Stimulated activated CD8-positive, alpha-beta memory T cell treated with anti-CD3 and anti-CD28 coated beads, Interleukin-7, amount 100 ng/mL, for 4 hours (primary cell): ENCODE results near the gene PARD3B.

ENCODE experiments used
- DNase-seq, 2 donors: peaks; one replicate each; pipeline ENCODE4 v3.0.0-alpha.2; 2020; ENCODE audit warnings: low read depth in 2 of 2

The PARD3B gene

DNA sequence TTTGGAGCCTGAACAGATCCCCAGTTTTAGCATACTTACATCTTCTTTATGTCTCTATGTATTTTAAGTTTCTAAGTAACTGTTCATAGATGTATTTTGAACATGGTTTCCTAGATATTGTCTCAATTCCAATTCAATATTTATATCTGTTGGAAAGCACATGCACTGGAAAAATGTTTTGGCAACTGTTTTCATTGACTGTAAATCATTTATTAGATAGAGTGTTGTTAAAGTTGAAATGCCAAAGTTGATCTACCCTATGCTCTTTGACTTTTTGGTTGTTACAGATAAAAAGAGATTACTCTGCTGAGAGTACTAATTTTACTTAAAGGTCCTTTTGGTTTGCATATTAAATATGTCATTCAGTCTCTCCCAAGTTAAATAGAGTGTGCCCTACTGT lies 792.0 kb downstream of the PARD3B start:
- no peak for DNase-seq

GRCh38 chr2:205338156-205338555 lies 792.9 kb downstream of the PARD3B start:
- DNase-seq: no peak

GRCh38 chr2:205343103-205343502 lies 797.8 kb downstream of the PARD3B start:
- no peak for DNase-seq

DNA sequence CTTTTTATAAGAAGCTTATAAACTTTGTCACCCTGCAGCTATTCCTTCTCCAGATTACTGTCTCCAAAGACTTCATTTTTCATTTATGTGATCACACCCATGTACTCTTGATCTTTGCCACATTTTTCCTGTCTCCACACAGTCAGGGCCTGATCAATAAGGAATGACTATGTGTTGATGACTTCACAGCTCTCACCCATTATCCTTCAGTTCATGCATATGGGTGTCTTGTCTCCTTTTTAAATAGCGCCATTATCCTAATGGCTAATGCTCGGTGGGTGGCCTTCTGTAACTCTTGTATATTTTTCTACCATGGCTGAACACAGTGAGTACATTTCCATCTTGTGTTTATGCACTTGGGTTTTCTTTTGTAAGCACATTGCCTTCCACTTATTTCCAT lies 801.4 kb downstream of the PARD3B start:
- no peak for DNase-seq

DNA sequence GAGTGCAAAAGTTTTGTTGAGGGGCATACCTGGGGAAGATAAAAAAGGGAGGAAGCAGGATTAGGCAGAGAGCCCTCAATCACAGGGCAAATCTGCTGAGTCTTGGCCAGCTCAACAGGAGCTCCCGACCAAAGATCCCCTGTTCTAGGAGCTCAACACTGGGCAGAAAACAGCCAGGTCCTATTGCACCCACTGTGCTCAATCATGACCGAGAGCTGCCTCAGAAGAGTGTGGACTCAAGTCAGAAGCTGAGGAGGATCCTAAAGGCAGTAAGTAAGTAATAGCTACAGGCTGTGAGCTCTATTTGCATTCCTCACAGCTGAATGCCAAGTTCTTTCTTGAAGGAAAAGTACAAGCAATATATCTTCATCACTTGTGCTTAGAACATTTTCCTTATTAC lies 802.6 kb downstream of the PARD3B start:
- DNase-seq: no peak

GRCh38 chr2:205352094-205352493 lies 806.8 kb downstream of the PARD3B start:
- no peak for DNase-seq

GRCh38 chr2:205352593-205352992 lies 807.3 kb downstream of the PARD3B start:
- DNase-seq: no peak

DNA sequence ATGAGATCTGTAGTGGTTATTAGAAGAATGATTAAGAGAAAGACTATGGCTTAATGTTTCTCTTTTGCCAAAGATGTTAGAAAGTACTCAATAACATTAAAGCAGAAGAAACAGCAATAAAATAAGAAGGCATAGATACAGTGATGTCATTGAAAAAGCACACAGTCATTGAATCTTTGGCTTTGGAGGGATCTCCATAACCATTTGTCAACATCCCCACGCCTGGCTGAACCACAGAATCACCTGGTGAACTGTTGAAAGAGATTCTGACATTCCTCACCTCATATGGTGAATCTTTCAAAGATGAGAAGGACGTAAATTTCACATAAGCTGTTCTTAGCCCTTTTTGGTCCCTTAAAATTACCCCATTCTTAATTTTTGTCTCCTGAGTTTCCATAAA lies 812.5 kb downstream of the PARD3B start:
- DNase-seq: no peak

GRCh38 chr2:205358351-205358815 lies 813.1 kb downstream of the PARD3B start:
- DNase-seq: no peak

- no peak for DNase-seq
These were observed 816.0 kb downstream of the PARD3B start for GRCh38 chr2:205361272-205361671.

DNA sequence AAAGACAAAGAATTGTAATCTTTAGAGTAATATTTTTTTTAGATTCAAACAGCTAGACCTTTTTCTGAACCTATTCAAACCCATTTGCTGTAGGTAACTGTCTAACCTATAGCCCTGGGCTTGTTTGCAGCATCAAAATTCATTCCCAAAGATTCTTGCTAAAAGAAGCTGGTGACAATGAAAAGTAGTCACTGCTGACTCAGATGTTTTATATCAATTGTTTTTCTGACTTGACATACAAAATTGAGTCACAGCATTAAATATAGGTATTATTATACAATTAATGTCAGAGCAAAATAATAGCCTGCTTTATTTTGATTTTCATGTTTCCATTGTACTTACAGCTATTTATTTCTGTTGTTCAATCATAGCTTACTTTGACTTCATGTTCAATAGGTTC lies 816.7 kb downstream of the PARD3B start:
- DNase-seq: no peak

DNA sequence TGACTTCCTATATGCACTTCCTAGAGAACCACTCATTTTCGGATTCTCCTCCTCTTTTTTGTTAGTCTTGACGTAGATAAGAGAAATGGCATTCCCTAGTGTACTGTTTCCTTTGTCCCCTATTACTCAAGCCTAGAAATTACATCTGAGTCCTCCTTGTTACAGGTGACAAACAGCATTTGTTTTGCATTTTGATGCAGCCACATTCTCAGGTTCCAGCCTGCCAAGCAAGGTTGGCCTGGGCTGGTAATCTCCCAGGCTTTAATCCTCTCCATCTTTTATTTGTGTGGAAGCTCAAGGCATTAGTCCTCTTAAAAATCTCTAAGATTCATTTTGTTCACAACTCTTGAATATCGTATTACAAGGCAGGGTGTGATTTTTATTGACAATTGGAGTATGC lies 819.0 kb downstream of the PARD3B start:
- DNase-seq: no peak

DNA sequence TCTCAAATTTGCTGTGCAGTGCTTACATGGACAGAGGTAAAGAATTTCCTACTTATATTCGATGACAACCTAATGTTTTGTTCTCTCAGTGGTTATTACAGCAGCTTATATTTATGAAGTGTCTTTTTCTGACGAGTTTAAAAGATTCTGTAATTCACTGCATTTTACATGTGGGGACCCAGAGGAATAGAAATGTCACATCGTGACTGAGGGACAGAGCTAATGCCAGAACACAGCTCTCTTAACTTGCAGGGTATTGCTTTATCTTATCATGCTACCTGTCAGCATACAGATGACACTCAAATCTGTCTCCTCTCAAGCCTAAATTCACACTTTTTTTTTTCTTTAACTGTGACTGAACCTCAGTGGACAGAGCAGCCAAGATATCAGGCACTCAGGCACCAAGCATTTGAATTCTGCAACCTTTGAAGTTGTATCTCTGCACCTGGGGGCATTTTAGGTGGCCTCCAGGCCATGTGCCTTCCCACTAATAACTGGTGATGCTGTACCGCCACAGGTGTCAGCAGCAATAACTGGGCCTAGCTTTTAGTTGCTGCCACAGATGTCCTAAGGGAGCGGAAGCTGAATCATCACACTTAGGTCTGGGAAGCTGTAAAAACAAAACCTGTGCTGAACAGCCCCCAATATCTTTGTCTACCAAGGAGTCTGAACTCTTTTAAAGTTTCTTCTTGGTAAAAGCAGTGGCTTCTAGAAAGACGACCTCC lies 821.2 kb downstream of the PARD3B start:
- no peak for DNase-seq

DNA sequence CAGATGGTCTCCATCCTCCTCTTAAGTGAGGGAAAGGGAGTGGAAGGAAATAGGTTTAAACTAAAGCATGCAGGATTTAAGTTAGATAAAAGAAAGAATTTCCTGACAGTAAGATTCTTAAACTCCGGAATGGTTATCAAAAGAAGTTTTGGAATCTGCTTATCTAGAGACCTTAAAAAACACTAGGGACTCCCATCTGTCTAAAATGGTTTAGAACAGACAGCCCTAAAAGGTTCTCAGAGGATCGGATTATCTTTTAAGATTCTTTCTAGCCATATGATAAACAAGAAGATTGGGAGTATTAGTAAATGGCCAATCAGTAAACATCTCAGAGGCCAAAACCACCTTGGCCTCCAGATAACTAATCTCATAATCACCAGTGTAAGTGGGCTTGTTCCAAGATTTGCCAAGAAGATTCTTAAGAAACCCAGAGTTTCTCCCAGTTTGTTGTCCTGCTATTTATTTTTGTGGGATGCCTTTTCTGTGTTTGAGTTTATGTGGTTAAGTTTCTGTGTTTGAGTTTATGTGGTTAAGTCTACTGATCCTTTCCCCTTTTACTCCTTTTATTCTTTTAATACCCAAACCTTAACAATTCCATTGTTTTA lies 822.2 kb downstream of the PARD3B start:
- no peak for DNase-seq

- DNase-seq: no peak
These were observed 824.5 kb downstream of the PARD3B start for GRCh38 chr2:205369813-205370212.

GRCh38 chr2:205370726-205371125 lies 825.5 kb downstream of the PARD3B start:
- no peak for DNase-seq

DNA sequence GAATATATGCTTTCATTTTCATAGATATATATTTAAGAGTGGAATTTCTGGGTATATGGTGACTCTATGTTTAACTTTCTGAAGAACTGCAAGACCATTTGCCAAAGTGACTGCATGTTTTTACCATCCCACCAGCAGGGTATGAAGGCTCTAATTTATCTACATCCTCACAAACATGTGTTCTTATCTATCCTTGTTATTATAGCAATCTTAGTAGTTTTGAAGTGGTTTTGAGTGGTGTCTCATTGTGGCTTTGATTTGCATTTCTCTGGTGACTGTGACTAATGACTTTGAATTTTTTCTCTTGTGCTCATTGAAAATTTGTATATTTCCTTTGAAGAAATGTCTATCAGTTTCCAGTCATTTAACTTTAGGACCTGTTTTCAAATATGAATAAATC lies 826.9 kb downstream of the PARD3B start:
- no peak for DNase-seq

GRCh38 chr2:205375461-205376448 lies 830.5 kb downstream of the PARD3B start:
- no peak for DNase-seq

DNA sequence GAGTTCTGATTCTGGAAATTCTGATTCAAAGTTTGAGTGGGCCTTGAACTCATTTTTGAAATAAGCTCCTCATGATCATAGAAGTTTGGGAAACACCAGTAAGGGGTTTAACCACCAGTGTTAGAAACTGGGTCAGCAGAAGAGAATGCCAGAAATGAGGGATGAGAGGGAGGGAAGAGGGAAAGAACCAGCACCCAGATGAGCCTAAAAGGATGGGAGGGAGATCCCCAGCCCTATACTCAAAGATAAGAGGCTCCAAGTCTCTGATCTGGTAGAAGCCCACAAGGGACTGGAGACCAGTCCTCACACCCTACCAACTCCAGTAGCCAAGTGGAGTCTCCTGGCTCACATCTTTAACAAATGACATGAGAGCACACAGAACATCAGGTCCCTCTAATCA lies 832.0 kb downstream of the PARD3B start:
- no peak for DNase-seq

- no peak for DNase-seq
These were observed 838.3 kb downstream of the PARD3B start for GRCh38 chr2:205383601-205384000.

DNA sequence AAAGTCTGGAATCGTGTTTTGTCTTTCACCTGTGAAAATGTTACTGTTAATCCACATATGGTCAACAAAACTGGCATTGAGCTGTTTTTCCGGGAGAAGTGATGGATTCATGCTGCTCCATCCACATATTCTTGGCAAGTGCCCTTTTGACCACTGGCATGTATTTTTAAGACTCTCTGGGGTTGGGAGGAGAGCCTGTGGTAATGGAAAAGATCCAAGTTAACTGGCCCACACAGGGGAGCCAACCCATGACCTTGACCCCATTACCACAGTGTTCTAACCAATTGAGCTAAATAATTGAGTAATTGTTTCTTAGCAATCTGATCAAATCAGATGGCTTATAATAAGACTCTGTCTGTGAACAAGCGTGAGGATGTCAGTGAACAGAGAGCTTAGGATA lies 840.8 kb downstream of the PARD3B start:
- no peak for DNase-seq

- no peak for DNase-seq
These were observed 842.2 kb downstream of the PARD3B start for GRCh38 chr2:205387350-205388055.
